Endothelial cell of umbilical vein (primary cell): Measurements from ENCODE around the gene SYTL5. TPM values are rescaled to one million over a fixed set of nuclear protein-coding genes. Genes with fewer than 3 reads are reported as not detected.

ENCODE experiments used
- BruUV-seq: library from RNA; stranded (reverse); fragments of 400-500 nt; replicated peaks from 2 replicates; lab custom pipeline; 2021; lab: Mats Ljungman, UMichigan
- CTCF ChIA-PET: fragments of 300-600, 350-600 bp; sonication (Branson Sonifier 250); formaldehyde crosslinking; loops from one replicate; lab custom pipeline; 2021; ENCODE audit warnings: antibody characterized with exemption, inconsistent platforms; lab: Charles Lee
- POLR2A ChIA-PET: fragments of 300-600, 350-600 bp; sonication (Branson Sonifier 250); formaldehyde crosslinking; loops from one replicate; lab custom pipeline; 2021; ENCODE audit warnings: antibody characterized with exemption, inconsistent platforms; lab: Charles Lee
- DNase-seq: peaks from one replicate; pipeline ENCODE4 v3.0.0-alpha.2; 2011; ENCODE audit warnings: low read depth, low spot score
- FAIRE-seq: peaks from 2 replicates; lab custom pipeline; 2011; peaks lifted over from hg19 to GRCh38; lab: Jason Lieb, UNC
- H2AFZ ChIP-seq: 2 replicates; pipeline ENCODE4 v1.6.0; 2012; ENCODE audit warnings: low read depth, low read length, control low read depth, inconsistent platforms
- H3K27ac ChIP-seq: 2 replicates; pipeline ENCODE4 v1.5.1; 2011; ENCODE audit warnings: low read depth, mild to moderate bottlenecking, control low read depth, low read length, moderate library complexity; ENCODE audit not compliant: insufficient read depth
- H3K27me3 ChIP-seq, 2 experiments: 2 replicates each; pipeline versions ENCODE4 v1.6.0 to v1.6.1; 2011; ENCODE audit warnings: low read length in 2 of 2, mixed read lengths in 1 of 2; ENCODE audit not compliant: control insufficient read depth in 2 of 2, insufficient read depth in 2 of 2
- H3K36me3 ChIP-seq, 2 experiments: 2 replicates in 1 of 2; 3 replicates in 1 of 2; pipeline ENCODE4 v1.5.1; 2011; ENCODE audit warnings: low read length in 2 of 2, mild to moderate bottlenecking in 1 of 2, moderate library complexity in 1 of 2; ENCODE audit not compliant: control insufficient read depth in 2 of 2, insufficient read depth in 2 of 2; ENCODE audit errors: extremely low read depth in 1 of 2
- H3K4me1 ChIP-seq: 3 replicates; pipeline ENCODE4 v1.5.1; 2011; ENCODE audit warnings: mild to moderate bottlenecking, low read length; ENCODE audit not compliant: control insufficient read depth, insufficient read depth; ENCODE audit errors: extremely low read depth
- H3K4me2 ChIP-seq: 2 replicates; pipeline ENCODE4 v1.6.1; 2011; ENCODE audit warnings: low read length, control low read depth, mixed read lengths; ENCODE audit not compliant: insufficient read depth
- H3K4me3 ChIP-seq, 3 experiments: fragments of 200-600 bp in 1 of 3; sonication (generic), shearing (Covaris generic) in 1 of 3; replicated peaks in 1 of 3; 2 replicates each; pipeline ENCODE4 v1.5.1; 2011 to 2016; ENCODE audit warnings: control low read depth in 3 of 3, low read length in 3 of 3, mild to moderate bottlenecking in 2 of 3, inconsistent platforms in 1 of 3, low read depth in 1 of 3, moderate library complexity in 1 of 3; ENCODE audit not compliant: insufficient read depth in 1 of 3
- H3K79me2 ChIP-seq: 2 replicates; pipeline ENCODE4 v1.6.0; 2012; ENCODE audit warnings: low read length, inconsistent platforms; ENCODE audit not compliant: control insufficient read depth, insufficient read depth
- H3K9ac ChIP-seq: replicated peaks from 2 replicates; pipeline ENCODE3; 2011; ENCODE audit warnings: low read length, control low read depth; ENCODE audit not compliant: insufficient read depth; ENCODE audit errors: extremely low read depth
- H3K9me1 ChIP-seq: replicated peaks from 3 replicates; pipeline ENCODE4 v1.6.0; 2011; ENCODE audit warnings: mild to moderate bottlenecking, low read length; ENCODE audit not compliant: control insufficient read depth, insufficient read depth; ENCODE audit errors: extremely low read depth
- H3K9me3 ChIP-seq: replicated peaks from 2 replicates; pipeline ENCODE4 v1.5.1; 2012; ENCODE audit warnings: low read length, inconsistent platforms; ENCODE audit not compliant: control insufficient read depth, insufficient read depth
- H4K20me1 ChIP-seq: replicated peaks from 2 replicates; pipeline ENCODE3; 2011; ENCODE audit warnings: mild to moderate bottlenecking, low read length; ENCODE audit not compliant: control insufficient read depth, insufficient read depth; ENCODE audit errors: extremely low read depth
- EZH2 ChIP-seq: IDR thresholded peaks from 2 replicates; pipeline ENCODE4 v1.6.1; 2012; ENCODE audit warnings: borderline replicate concordance, low read depth, mild to moderate bottlenecking, moderate library complexity, low read length, inconsistent platforms; ENCODE audit not compliant: severe bottlenecking
- GATA2 ChIP-seq: IDR thresholded peaks from 2 replicates; pipeline ENCODE4 v1.7.0; 2011; ENCODE audit warnings: low read depth, mild to moderate bottlenecking, moderate library complexity, mixed read lengths, low read length; ENCODE audit not compliant: insufficient read length, insufficient read depth
- JUN ChIP-seq: IDR thresholded peaks from 2 replicates; pipeline ENCODE4 v1.6.1; 2011; ENCODE audit warnings: borderline replicate concordance, low read depth; ENCODE audit not compliant: insufficient read length, insufficient read depth
- MYC ChIP-seq: IDR thresholded peaks from one replicate; pipeline ENCODE4 v1.6.1; 2011; ENCODE audit warnings: mild to moderate bottlenecking, low read depth, low read length
- POLR2A ChIP-seq: IDR thresholded peaks from 2 replicates; pipeline ENCODE4 v1.6.1; 2012; ENCODE audit warnings: low read depth, mild to moderate bottlenecking, control low read depth, low read length
- POLR2AphosphoS5 ChIP-seq: IDR thresholded peaks from 2 replicates; pipeline ENCODE4 v1.6.1; 2012; ENCODE audit warnings: low read depth, mild to moderate bottlenecking, control low read depth, low read length, moderate library complexity; ENCODE audit not compliant: insufficient read depth
- dilution Hi-C: fragments of 300-500 bp; cut with MboI; formaldehyde crosslinking; loops from one replicate; pipeline ENCODE4 v1.15.0; 2019; ENCODE audit warnings: low sequenced_read_pairs; ENCODE audit not compliant: extremely low pct_ligation_motif_present
- intact Hi-C: fragments of 100-400 bp; cut with micrococcal nuclease; formaldehyde crosslinking; loops from one replicate; pipeline ENCODE4 v1.10.0; 2022
- polyA plus RNA-seq, 4 experiments: library from polyadenylated mRNA; depleted of rRNA in 3 of 4; stranded (reverse) in 3 of 4; unstranded in 1 of 4; fragments of >200 nt; gene quantifications; 2 replicates each; pipeline versions ENCODE4 v1.2.1 to v1.2.3, GENCODE V29; 2011 to 2012; ENCODE audit warnings: missing spikeins in 1 of 4
- total RNA-seq: library from RNA; stranded (reverse); gene quantifications from 2 replicates; pipeline ENCODE4 v1.2.3, GENCODE V29; 2021
- TF ChIP-seq, protein P1 (sequence below), 2 donors: IDR thresholded peaks; 1 replicate in 1 of 2; 2 replicates in 1 of 2; pipeline ENCODE4 v1.5.1; 2011; ENCODE audit warnings: low read length in 2 of 2, mild to moderate bottlenecking in 2 of 2, moderate library complexity in 2 of 2, control low read depth in 1 of 2, inconsistent platforms in 1 of 2, low read depth in 1 of 2; ENCODE audit not compliant: insufficient read depth in 1 of 2; ENCODE audit errors: extremely low read depth in 1 of 2

Gene SYTL5
- total and polyA plus RNA-seq, 2 donors (not counting 3 experiments of a cell fraction or from before 2014, with no cell fraction given), result 0.01 TPM; not detected in 1

DNA sequence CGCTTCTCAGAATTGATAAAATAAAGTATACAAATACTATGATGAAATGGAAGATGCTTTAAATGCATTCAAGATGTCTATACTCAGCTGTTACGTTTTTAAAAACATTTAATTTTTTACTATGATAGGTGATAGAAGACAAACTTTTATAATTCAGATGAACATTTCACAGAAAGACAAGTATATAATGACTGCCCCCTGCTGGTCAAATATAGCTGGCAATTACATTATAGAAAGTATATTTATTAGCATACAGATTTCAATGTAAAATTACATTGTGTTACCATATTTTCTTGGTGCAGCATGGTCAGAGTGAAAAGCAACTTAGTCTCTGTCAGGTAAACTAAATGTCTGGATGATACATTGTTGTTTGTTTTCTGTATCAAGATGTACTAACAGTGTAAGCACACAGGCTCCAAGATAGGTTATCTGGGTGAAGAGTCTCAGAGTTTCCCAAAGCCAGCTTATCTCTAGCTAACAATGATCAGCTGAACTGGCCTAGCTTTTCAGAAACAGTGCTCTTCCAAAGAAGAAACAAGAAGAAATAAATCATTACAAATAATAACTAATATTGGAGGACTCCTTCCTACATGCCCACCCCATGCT, 160.2 kb downstream of the SYTL5 start:
- ChIA-PET CTCF (interaction anchor here (0.6 to 4.0 kb wide), 26 partner anchors 8 to 658 kb away, joined by 3 to 60 read pairs (median 4); partner anchors contain the start of gene RPGR), POLR2A (no interaction called here)
- DNase-seq (peak; percentile 26), FAIRE-seq (peak; percentile 72)
- no peaks in the 10 kb centered on the region for H3K79me2 ChIP-seq
- H3K27ac ChIP-seq, result no peak overlapping the region
- intact Hi-C loops (loop anchor here (1.0 kb wide), 1 partner anchor 240 kb away; no protein-coding TSS in a partner anchor), dilution Hi-C loops (no loop called here)
- no peak overlapping the region for H3K4me2 ChIP-seq
- H3K9me1 ChIP-seq, result no peaks in the 10 kb centered on the region
- H3K4me1 ChIP-seq, result no peaks in the 10 kb centered on the region
- H2AFZ ChIP-seq, result no peak overlapping the region
- peaks cover 0 to 5% of the 10 kb centered on the region in 2 experiments for H3K36me3 ChIP-seq
- no peaks in the 10 kb centered on the region for H3K27me3 ChIP-seq
- BruUV-seq, result no TSS peak
- H3K4me3 ChIP-seq, result no peak overlapping the region
- no peaks in the 10 kb centered on the region for H4K20me1 ChIP-seq
- H3K9me3 ChIP-seq, result no peaks in the 10 kb centered on the region
- H3K9ac ChIP-seq, result no peak overlapping the region
- no peak for TF ChIP-seq JUN
- TF ChIP-seq, protein P1, sequence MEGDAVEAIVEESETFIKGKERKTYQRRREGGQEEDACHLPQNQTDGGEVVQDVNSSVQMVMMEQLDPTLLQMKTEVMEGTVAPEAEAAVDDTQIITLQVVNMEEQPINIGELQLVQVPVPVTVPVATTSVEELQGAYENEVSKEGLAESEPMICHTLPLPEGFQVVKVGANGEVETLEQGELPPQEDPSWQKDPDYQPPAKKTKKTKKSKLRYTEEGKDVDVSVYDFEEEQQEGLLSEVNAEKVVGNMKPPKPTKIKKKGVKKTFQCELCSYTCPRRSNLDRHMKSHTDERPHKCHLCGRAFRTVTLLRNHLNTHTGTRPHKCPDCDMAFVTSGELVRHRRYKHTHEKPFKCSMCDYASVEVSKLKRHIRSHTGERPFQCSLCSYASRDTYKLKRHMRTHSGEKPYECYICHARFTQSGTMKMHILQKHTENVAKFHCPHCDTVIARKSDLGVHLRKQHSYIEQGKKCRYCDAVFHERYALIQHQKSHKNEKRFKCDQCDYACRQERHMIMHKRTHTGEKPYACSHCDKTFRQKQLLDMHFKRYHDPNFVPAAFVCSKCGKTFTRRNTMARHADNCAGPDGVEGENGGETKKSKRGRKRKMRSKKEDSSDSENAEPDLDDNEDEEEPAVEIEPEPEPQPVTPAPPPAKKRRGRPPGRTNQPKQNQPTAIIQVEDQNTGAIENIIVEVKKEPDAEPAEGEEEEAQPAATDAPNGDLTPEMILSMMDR (IDR thresholded peaks at IDR 0.05; ENCODE audit: extremely low read depth in 1 of 2, insufficient read depth in 1 of 2, low read depth in 1 of 2, low read length in 2 of 2), result peak; percentile 4 to 10

DNA sequence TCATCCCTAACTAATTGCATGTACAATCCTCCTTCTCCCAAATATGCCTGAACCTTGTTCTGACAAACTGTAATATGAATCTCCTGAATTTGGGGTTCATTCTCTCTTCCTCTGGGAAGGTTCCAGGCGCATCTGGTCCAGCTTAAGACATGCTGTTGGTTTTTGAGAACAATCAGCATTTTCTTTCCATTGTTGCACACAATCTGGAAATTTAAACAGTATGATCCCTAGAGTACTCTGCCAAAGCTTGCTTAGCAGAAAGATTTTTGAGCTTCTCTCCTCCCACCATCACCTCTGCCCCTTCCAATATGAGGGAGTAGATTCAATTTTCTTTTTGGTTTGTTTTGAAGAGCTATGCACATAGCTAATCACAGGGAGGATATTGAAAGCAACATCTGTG, 164.2 kb downstream of the SYTL5 start:
- CTCF ChIA-PET, result interaction anchor here (2.4 kb wide), 1 partner anchor 425 kb away, joined by 7 read pairs; no protein-coding TSS in a partner anchor
- Histone ChIP-seq H3K4me3 (no peak overlapping the region), H3K9me3 (no peaks in the 10 kb centered on the region), H3K9ac (no peak overlapping the region), H3K9me1 (no peaks in the 10 kb centered on the region), H2AFZ (no peak overlapping the region), H3K27ac (no peak overlapping the region), H4K20me1 (no peaks in the 10 kb centered on the region), H3K4me2 (no peak overlapping the region), H3K79me2 (no peaks in the 10 kb centered on the region), H3K4me1 (no peaks in the 10 kb centered on the region), H3K36me3 (peaks cover 2 to 3% of the 10 kb centered on the region in 2 experiments), H3K27me3 (no peaks in the 10 kb centered on the region)
- BruUV-seq, result no TSS peak
- DNase-seq, result no peak
- FAIRE-seq, result no peak
- intact Hi-C loops, result loop anchor here (10.0 kb wide), 1 partner anchor 326 kb away; the partner anchor contains the start of gene DYNLT3
- POLR2A ChIA-PET, result no interaction called here
- dilution Hi-C loops, result no loop called here
- TF ChIP-seq POLR2AphosphoS5, result no peak
- TF ChIP-seq, protein P1 (IDR thresholded peaks at IDR 0.05; ENCODE audit: extremely low read depth in 1 of 2, insufficient read depth in 1 of 2, low read depth in 1 of 2, low read length in 2 of 2), result no peak
- no peak for TF ChIP-seq JUN
- no peak for TF ChIP-seq EZH2
- TF ChIP-seq POLR2A, result no peak
- TF ChIP-seq MYC, result no peak
- no peak for TF ChIP-seq GATA2
